HG03025 (cell line): ENCODE measurements around the gene C1orf198.

Experiments
- ATAC-seq: cut with Tn5 transposase; IDR thresholded peaks from one replicate; pipeline ENCODE4 v1.9.1; 2021; ENCODE audit warnings: mild to moderate bottlenecking, moderate library complexity; ENCODE audit not compliant: unreplicated experiment, low FRiP score

Gene C1orf198

GRCh38 chr1:230867903-230868735 lies at the start of gene C1orf198:
TSS of gene C1orf198 (minus strand) at chr1:230868521. CDS start at chr1:230868512, 9 bp downstream.
- peak; percentile 80 for ATAC-seq

GRCh38 chr1:230917284-230918135 lies 49.2 kb upstream of the C1orf198 start:
- no peak for ATAC-seq

GRCh38 chr1:230916587-230917283 lies 48.4 kb upstream of the C1orf198 start:
- no peak for ATAC-seq

GRCh38 chr1:230915078-230915477 lies 46.8 kb upstream of the C1orf198 start:
- ATAC-seq: no peak

- no peak for ATAC-seq
Observed at GRCh38 chr1:230913496-230913895, 45.2 kb upstream of the C1orf198 start.

- ATAC-seq: no peak
Observed at GRCh38 chr1:230910755-230911117, 42.4 kb upstream of the C1orf198 start.

GRCh38 chr1:230909974-230910754 lies 41.8 kb upstream of the C1orf198 start:
- ATAC-seq: no peak

GRCh38 chr1:230907472-230908205 lies 39.3 kb upstream of the C1orf198 start:
- ATAC-seq: no peak

- no peak for ATAC-seq
Observed at GRCh38 chr1:230906226-230906625, 37.9 kb upstream of the C1orf198 start.

- no peak for ATAC-seq
Observed at GRCh38 chr1:230905733-230906132, 37.4 kb upstream of the C1orf198 start.

GRCh38 chr1:230902349-230902923 lies 34.1 kb upstream of the C1orf198 start:
- no peak for ATAC-seq

- ATAC-seq: no peak
Observed at GRCh38 chr1:230901671-230902070, 33.4 kb upstream of the C1orf198 start.

GRCh38 chr1:230900984-230901383 lies 32.7 kb upstream of the C1orf198 start:
- ATAC-seq: no peak

- no peak for ATAC-seq
Observed at GRCh38 chr1:230899841-230900251, 31.5 kb upstream of the C1orf198 start.

- ATAC-seq: no peak
Observed at GRCh38 chr1:230898748-230899147, 30.4 kb upstream of the C1orf198 start.

- no peak for ATAC-seq
Observed at GRCh38 chr1:230898144-230898543, 29.8 kb upstream of the C1orf198 start.

GRCh38 chr1:230896779-230897178 lies 28.5 kb upstream of the C1orf198 start:
- ATAC-seq: no peak

GRCh38 chr1:230895452-230895851 lies 27.1 kb upstream of the C1orf198 start:
- no peak for ATAC-seq

GRCh38 chr1:230894664-230895063 lies 26.3 kb upstream of the C1orf198 start:
- no peak for ATAC-seq
